OCI-LY7 (cell line): Measurements from ENCODE around the gene ITGA8.

Source experiments
- CTCF ChIP-seq: fragments of 200-600 bp; sonication (generic); conservative IDR thresholded peaks from 2 replicates; pipeline ENCODE4 v1.5.1; 2014; ENCODE audit warnings: mild to moderate bottlenecking, antibody characterized with exemption, low read length, moderate library complexity, mixed read lengths
- EZH2phosphoT487 ChIP-seq: fragments of 200-600 bp; sonication (generic); IDR thresholded peaks from 2 replicates; pipeline ENCODE4 v1.6.1; 2018; ENCODE audit warnings: low read depth, borderline replicate concordance, mild to moderate bottlenecking, mixed run types, antibody characterized with exemption, low read length, moderate library complexity, mixed read lengths

- TF ChIP-seq CTCF (no peak), EZH2phosphoT487 (no peak)
Measured at GRCh38 chr10:15588635-15589508, 130.8 kb downstream of the ITGA8 start.
